ENCODE data around the gene PLD1. TPM values are rescaled to one million over a fixed set of nuclear protein-coding genes. Genes with fewer than 3 reads are reported as not detected.

The PLD1 gene
- total RNA-seq, 1 experiment from 2014 or later = 32.5 TPM

DNA sequence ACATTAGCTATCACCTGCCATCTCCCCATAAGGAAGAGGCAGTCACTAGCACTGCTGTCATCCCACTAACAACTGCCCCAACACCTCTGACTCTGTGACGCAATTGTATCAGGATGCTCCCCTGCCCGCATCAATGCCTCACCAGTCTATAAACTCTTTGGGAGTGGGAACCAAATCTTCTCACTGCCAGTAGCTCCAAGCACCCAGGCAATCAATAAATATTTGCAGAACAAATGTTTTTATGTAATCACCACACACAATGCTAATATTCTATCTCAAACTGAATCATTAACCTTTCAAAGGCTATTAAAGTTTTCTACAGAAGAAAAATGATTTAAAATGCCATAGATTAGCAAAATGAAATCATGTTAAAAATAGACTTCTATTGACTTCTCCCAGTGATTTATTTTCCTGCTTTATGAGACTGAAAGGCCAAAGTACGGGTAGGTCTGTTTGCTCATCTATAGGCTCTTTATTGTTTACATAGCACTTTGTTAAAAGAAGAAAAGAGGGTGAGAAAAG lies 131.3 kb downstream of the PLD1 start:
- intact Hi-C loops (cut with micrococcal nuclease; ENCODE audit: unreplicated experiment) = no loop called here

DNA sequence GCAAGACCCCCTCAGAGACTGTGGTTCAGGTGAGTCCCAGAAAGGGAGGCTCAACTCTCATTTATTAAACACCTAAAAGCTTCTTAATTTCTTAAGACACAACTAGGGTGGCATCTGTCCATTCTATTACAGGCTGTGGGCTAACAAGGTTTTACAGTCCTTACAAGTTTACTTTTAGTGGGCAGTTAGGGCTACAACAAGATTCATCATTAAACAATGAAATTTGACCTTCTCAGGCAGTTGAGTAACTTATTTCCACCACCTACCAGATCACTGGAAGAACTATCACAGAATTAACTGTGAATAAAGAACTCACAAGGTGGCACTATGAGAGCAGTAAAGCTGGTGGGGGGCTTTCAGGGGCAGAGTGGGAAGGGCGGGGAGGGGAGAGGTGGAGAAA lies 132.6 kb downstream of the PLD1 start:
- Histone ChIP-seq H3K4me1 (replicated peaks; ENCODE audit: insufficient read depth) (no peaks in the 10 kb centered on the region; the same call in 1 of the 2 replicates), H4K20me1 (ENCODE audit: insufficient read depth) (no peaks in the 10 kb centered on the region), H3K27ac (no peak overlapping the region), H3K9me3 (ENCODE audit: insufficient read depth, low read depth) (no peaks in the 10 kb centered on the region), H3K4me3 (no peak overlapping the region), H2AFZ (no peak overlapping the region), H3K9me2 (ENCODE audit: insufficient read depth) (no peaks in the 10 kb centered on the region), H3K36me3 (ENCODE audit: low read depth) (no peaks in the 10 kb centered on the region), H3K79me2 (ENCODE audit: low read depth) (no peaks in the 10 kb centered on the region), H3K27me3 (ENCODE audit: insufficient read depth, low read depth) (no peaks in the 10 kb centered on the region), H3K4me2 (no peak overlapping the region), H3F3A (ENCODE audit: insufficient read depth, low read depth) (no peaks in the 10 kb centered on the region)
- intact Hi-C loops (cut with micrococcal nuclease; ENCODE audit: unreplicated experiment) = no loop called here
- ChIA-PET CTCF (no interaction called here), POLR2A (ENCODE audit: unreplicated experiment) (interaction anchor here (0.6 kb wide), 1 partner anchor 25 kb away, joined by 3 read pairs; no protein-coding TSS in a partner anchor)
- TF ChIP-seq EZH2 (IDR thresholded peaks at IDR 0.05; ENCODE audit: low read depth) = no peak
- TF ChIP-seq, protein P1, sequence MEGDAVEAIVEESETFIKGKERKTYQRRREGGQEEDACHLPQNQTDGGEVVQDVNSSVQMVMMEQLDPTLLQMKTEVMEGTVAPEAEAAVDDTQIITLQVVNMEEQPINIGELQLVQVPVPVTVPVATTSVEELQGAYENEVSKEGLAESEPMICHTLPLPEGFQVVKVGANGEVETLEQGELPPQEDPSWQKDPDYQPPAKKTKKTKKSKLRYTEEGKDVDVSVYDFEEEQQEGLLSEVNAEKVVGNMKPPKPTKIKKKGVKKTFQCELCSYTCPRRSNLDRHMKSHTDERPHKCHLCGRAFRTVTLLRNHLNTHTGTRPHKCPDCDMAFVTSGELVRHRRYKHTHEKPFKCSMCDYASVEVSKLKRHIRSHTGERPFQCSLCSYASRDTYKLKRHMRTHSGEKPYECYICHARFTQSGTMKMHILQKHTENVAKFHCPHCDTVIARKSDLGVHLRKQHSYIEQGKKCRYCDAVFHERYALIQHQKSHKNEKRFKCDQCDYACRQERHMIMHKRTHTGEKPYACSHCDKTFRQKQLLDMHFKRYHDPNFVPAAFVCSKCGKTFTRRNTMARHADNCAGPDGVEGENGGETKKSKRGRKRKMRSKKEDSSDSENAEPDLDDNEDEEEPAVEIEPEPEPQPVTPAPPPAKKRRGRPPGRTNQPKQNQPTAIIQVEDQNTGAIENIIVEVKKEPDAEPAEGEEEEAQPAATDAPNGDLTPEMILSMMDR (conservative IDR thresholded peaks at IDR 0.05) = no peak
- no peak for DNase-seq
- BruUV-seq (replicated peaks) = no TSS peak

More for the DNA sequence above, 131.3 kb downstream of the PLD1 start:
- TF ChIP-seq, protein P1 (conservative IDR thresholded peaks at IDR 0.05) = no peak
- TF ChIP-seq EZH2 (IDR thresholded peaks at IDR 0.05; ENCODE audit: low read depth) = no peak
- BruUV-seq (replicated peaks) = no TSS peak
- Histone ChIP-seq H3K4me3 (no peak overlapping the region), H3K9me3 (ENCODE audit: insufficient read depth, low read depth) (no peaks in the 10 kb centered on the region), H4K20me1 (ENCODE audit: insufficient read depth) (no peaks in the 10 kb centered on the region), H3K27ac (no peak overlapping the region), H3K4me2 (no peak overlapping the region), H3K36me3 (ENCODE audit: low read depth) (no peaks in the 10 kb centered on the region), H3F3A (ENCODE audit: insufficient read depth, low read depth) (no peaks in the 10 kb centered on the region), H3K79me2 (ENCODE audit: low read depth) (no peaks in the 10 kb centered on the region), H3K9me2 (ENCODE audit: insufficient read depth) (no peaks in the 10 kb centered on the region), H2AFZ (no peak overlapping the region), H3K4me1 (replicated peaks; ENCODE audit: insufficient read depth) (no peaks in the 10 kb centered on the region; the same call in 1 of the 2 replicates), H3K27me3 (ENCODE audit: insufficient read depth, low read depth) (no peaks in the 10 kb centered on the region)
- ChIA-PET POLR2A (ENCODE audit: unreplicated experiment) (no interaction called here), CTCF (no interaction called here)
- no peak for DNase-seq

DNA sequence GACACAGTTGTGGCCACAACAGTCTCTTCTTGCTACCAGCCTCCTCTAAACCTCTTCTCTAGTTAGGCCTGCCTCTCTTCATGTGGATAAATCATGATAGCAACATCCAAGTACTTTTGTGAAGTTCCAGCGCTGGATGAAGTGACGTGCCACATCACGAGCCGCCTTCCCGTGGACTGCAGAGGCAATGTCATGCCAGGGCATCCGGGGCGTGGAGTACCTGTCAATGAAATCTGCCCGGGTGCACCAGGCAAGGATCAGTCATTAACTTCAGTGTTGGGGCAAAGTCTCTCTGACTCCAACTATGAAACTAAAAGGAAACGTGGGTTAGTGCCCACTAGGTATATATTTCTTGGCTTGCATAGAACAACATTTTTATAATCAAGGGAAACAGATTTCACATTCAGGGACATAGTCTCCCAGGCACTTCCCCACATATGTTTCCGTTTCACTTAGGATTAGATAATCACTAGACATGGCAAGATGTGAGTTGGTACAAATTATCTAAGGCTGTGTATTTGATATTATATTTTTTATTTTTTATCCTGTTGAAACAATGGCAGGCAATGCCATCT lies 133.6 kb downstream of the PLD1 start:
- Histone ChIP-seq H3K36me3 (ENCODE audit: low read depth) (no peaks in the 10 kb centered on the region), H4K20me1 (ENCODE audit: insufficient read depth) (no peaks in the 10 kb centered on the region), H3K27ac (no peak overlapping the region), H3K9me2 (ENCODE audit: insufficient read depth) (no peaks in the 10 kb centered on the region), H3K79me2 (ENCODE audit: low read depth) (no peaks in the 10 kb centered on the region), H3K27me3 (ENCODE audit: insufficient read depth, low read depth) (no peaks in the 10 kb centered on the region), H3K4me2 (no peak overlapping the region), H3K9me3 (ENCODE audit: insufficient read depth, low read depth) (no peaks in the 10 kb centered on the region), H3K4me3 (no peak overlapping the region), H3K4me1 (replicated peaks; ENCODE audit: insufficient read depth) (no peaks in the 10 kb centered on the region; the same call in 1 of the 2 replicates), H2AFZ (no peak overlapping the region), H3F3A (ENCODE audit: insufficient read depth, low read depth) (no peaks in the 10 kb centered on the region)
- no TSS peak for BruUV-seq (replicated peaks)
- ChIA-PET POLR2A (ENCODE audit: unreplicated experiment) (no interaction called here), CTCF (no interaction called here)
- DNase-seq = no peak
- no peak for TF ChIP-seq EZH2 (IDR thresholded peaks at IDR 0.05; ENCODE audit: low read depth)
- TF ChIP-seq, protein P1 (conservative IDR thresholded peaks at IDR 0.05) = no peak
- intact Hi-C loops (cut with micrococcal nuclease; ENCODE audit: unreplicated experiment) = no loop called here

Measured in PC-9 (cell line).